Thoracic aorta (tissue), 2 donors: ENCODE data around the gene SPINK7. TPM values are rescaled to one million over a fixed set of nuclear protein-coding genes. Genes with fewer than 3 reads are reported as not detected.
"Not testable (repeated sequence)": the region's sequence is repeated elsewhere in the genome, so short reads cannot be mapped to it uniquely, and the experiment has no call there.

Experiments
- ATAC-seq: fragments of 150-250 bp; one replicate; pipeline ENCODE4 v1.8.0; 2017; ENCODE audit warnings: low read depth; ENCODE audit not compliant: insufficient number of reproducible peaks, low FRiP score
- DNase-seq: peaks from one replicate; pipeline ENCODE4 v3.0.0-alpha.2; 2020; ENCODE audit warnings: low spot score
- H3K27ac ChIP-seq, 2 donors: fragments of 200-600 bp; sonication (generic); 1 replicate in 1 of 2; 2 replicates in 1 of 2; pipeline ENCODE4 v1.5.1; 2016; ENCODE audit warnings: mild to moderate bottlenecking in 2 of 2, moderate library complexity in 2 of 2
- H3K27me3 ChIP-seq: fragments of 200-600 bp; sonication (generic); replicated peaks from 2 replicates; pipeline ENCODE4 v1.6.0; 2016; ENCODE audit warnings: mild to moderate bottlenecking; ENCODE audit not compliant: insufficient read depth
- H3K36me3 ChIP-seq: fragments of 200-600 bp; sonication (generic); one replicate; pipeline ENCODE4 v1.5.1; 2016
- H3K4me1 ChIP-seq, 2 donors: fragments of 200-600 bp; sonication (generic); 1 replicate in 1 of 2; 2 replicates in 1 of 2; pipeline versions ENCODE4 v1.5.1 to v1.6.0; 2016; ENCODE audit warnings: low read depth in 2 of 2, mild to moderate bottlenecking in 1 of 2; ENCODE audit not compliant: control insufficient read depth in 1 of 2
- H3K4me3 ChIP-seq: fragments of 200-600 bp; sonication (generic); 2 replicates; pipeline ENCODE4 v1.5.1; 2016; ENCODE audit warnings: mild to moderate bottlenecking
- H3K9me3 ChIP-seq: fragments of 200-600 bp; sonication (generic); 2 replicates; pipeline ENCODE4 v1.5.1; 2016
- CTCF ChIP-seq: fragments of 200-600 bp; sonication (generic); IDR thresholded peaks from one replicate; pipeline ENCODE4 v1.5.1; 2019; ENCODE audit warnings: antibody characterized with exemption
- total RNA-seq, 2 donors: library from RNA; depleted of rRNA; stranded (reverse); fragments of >200 nt; gene quantifications; one replicate each; pipeline versions ENCODE4 v1.1.0 to v1.2.3, GENCODE V29; 2016

The SPINK7 gene
- total RNA-seq, 2 donors from 2014 or later: not detected

DNA sequence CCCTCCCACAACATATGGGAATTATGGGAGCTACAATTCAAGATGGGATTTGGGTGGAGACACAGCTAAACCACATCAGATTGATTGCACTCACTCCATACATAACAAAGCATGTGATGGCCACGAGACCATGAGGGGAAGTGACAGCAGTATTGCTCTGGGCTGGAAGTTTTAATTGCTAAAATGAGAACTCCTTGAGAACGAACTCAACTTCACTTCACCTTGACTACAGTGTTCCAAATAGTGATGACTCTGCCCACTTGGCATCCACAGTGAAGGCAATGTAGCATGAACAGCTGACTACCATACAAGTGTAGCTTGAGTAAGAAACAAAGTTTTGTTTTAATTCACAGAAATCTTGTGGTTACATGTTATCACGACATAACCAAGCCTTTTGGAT is 739 bp upstream of the SPINK7 start:
- TF ChIP-seq CTCF: no peak
- no peaks in the 10 kb centered on the region for H3K4me1 ChIP-seq
- no peak overlapping the region for H3K4me3 ChIP-seq
- no peak overlapping the region for H3K27ac ChIP-seq
- no peaks in the 10 kb centered on the region for H3K27me3 ChIP-seq
- ATAC-seq (no peak), DNase-seq (no peak)
- no peaks in the 10 kb centered on the region for H3K9me3 ChIP-seq
- no peaks in the 10 kb centered on the region for H3K36me3 ChIP-seq

- ATAC-seq (no peak), DNase-seq (no peak)
- H3K36me3 ChIP-seq: no peaks in the 10 kb centered on the region
- H3K4me1 ChIP-seq: no peaks in the 10 kb centered on the region
- H3K4me3 ChIP-seq: no peak overlapping the region
- no peaks in the 10 kb centered on the region for H3K27me3 ChIP-seq
- H3K9me3 ChIP-seq: no peaks in the 10 kb centered on the region
- no peak for TF ChIP-seq CTCF
- no peak overlapping the region for H3K27ac ChIP-seq
Observed at GRCh38 chr5:148314187-148314586, 2.0 kb downstream of the SPINK7 start.

GRCh38 chr5:148314731-148315130 is 2.5 kb downstream of the SPINK7 start:
- H3K27ac ChIP-seq: no peak overlapping the region
- H3K9me3 ChIP-seq: no peaks in the 10 kb centered on the region
- DNase-seq (no peak), ATAC-seq (no peak)
- H3K36me3 ChIP-seq: no peaks in the 10 kb centered on the region
- H3K27me3 ChIP-seq: no peaks in the 10 kb centered on the region
- no peaks in the 10 kb centered on the region for H3K4me1 ChIP-seq
- H3K4me3 ChIP-seq: no peak overlapping the region
- no peak for TF ChIP-seq CTCF

DNA sequence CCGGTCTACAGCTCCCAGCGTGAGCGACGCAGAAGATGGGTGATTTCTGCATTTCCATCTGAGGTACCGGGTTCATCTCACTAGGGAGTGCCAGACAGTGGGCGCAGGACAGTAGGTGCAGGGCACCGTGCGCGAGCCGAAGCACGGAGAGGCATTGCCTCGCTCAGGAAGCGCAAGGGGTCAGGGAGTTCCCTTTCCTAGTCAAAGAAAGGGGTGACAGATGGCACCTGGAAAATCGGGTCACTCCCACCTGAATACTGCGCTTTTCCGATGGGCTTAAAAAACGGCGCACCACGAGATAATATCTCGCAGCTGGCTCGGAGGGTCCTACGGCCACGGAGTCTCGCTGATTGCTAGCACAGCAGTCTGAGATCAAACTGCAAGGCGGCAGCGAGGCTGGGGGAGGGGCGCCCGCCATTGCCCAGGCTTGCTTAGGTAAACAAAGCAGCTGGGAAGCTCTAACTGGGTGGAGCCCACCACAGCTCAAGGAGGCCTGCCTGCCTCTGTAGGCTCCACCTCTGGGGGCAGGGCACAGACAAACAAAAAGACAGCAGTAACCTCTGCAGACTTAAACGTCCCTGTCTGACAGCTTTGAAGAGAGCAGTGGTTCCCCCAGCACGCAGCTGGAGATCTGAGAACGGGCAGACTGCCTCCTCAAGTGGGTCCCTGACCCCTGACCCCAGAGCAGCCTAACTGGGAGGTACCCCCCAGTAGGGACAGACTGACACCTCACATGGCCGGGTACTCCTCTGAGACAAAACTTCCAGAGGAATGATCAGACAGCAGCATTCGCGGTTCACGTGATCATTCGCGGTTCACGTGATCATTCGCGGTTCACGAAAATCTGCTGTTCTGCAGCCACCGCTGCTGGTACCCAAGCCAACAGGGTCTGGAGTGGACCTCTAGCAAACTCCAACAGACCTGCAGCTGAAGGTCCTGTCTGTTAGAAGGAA is 8.1 kb downstream of the SPINK7 start:
- H3K4me3 ChIP-seq: peak overlapping the region; percentile 21
- not testable (repeated sequence) for H3K27ac ChIP-seq, H3K9me3 ChIP-seq, H3K4me1 ChIP-seq, DNase-seq, H3K27me3 ChIP-seq, H3K36me3 ChIP-seq, ATAC-seq

GRCh38 chr5:148333262-148333849 is 21.1 kb downstream of the SPINK7 start:
- no peaks in the 10 kb centered on the region for H3K9me3 ChIP-seq
- no peaks in the 10 kb centered on the region for H3K4me1 ChIP-seq
- H3K36me3 ChIP-seq: no peaks in the 10 kb centered on the region
- ATAC-seq (no peak), DNase-seq (no peak)
- no peak overlapping the region for H3K4me3 ChIP-seq
- H3K27me3 ChIP-seq: no peaks in the 10 kb centered on the region
- TF ChIP-seq CTCF: no peak
- H3K27ac ChIP-seq: no peak overlapping the region
